ENCODE results near the gene DLGAP5.

The DLGAP5 gene

GRCh38 chr14:55107766-55108554 lies 83.4 kb downstream of the DLGAP5 start:
- DNase-seq, result peak; percentile 65

DNA sequence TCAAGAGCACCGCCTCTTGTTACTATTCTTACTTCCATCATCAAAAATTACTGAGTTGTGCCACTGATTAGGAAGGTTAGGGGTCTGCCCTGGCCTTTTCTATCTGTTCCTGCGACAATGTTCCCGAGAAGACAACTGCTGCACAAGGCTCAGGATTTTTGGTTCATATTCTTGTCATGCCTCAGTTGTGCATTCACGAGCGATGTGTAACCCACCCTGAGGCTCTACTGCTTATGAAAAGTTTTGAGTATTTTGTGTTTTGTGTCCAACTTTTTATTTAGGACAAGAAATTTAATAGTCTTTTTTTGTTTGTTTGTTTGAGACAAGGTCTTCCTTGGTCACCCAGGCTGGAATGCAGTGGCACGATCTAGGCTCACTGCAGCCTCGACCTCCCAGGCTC lies 85.4 kb downstream of the DLGAP5 start:
- no peak for DNase-seq

- no peak for DNase-seq
These were observed 87.1 kb downstream of the DLGAP5 start for GRCh38 chr14:55103971-55104954.

- DNase-seq, result peak; percentile 83
These were observed 88.3 kb downstream of the DLGAP5 start for GRCh38 chr14:55103005-55103640.

GRCh38 chr14:55102141-55102621 lies 89.2 kb downstream of the DLGAP5 start:
- peak; percentile 65 for DNase-seq

GRCh38 chr14:55101698-55102097 lies 89.7 kb downstream of the DLGAP5 start:
- DNase-seq, result no peak

DNA sequence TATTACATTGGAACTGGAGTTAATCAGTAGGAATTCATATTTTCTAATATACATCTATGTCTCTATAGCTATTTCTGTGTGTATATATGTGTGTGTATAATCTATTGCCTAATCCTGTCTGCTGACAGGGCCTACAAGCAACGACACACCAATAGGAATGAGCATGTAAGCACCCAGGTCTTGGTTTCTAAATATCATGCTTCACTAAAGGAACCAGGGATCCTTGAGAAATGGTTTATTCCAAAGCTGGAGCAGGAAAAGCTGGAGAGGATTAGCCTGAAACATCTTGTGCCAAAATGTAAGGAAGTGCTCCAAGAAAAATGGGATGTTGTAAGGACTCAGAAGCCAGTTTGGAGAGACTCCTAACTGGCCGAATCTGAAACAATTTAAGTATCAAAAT lies 91.6 kb downstream of the DLGAP5 start:
- no peak for DNase-seq

- DNase-seq, result no peak
These were observed 92.9 kb downstream of the DLGAP5 start for GRCh38 chr14:55098561-55098898.

Measured in activated CD8-positive, alpha-beta memory T cell treated with anti-CD3 and anti-CD28 coated beads, Interleukin-2, amount 50 U/mL, for 48 hours (primary cell).